IMR-90 (cell line): ENCODE results near the gene PMM2. TPM values are rescaled to one million over a fixed set of nuclear protein-coding genes. Genes with fewer than 3 reads are reported as not detected.
A peak's percentile ranks its signal among the peaks of the same experiment; 100 is the strongest.

Experiments used
- ATAC-seq: fragments of 200-7000 bp; cut with Tn5 transposase; 2 replicates; pipeline ENCODE4 v1.9.1; 2020; ENCODE audit warnings: low read depth, mild to moderate bottlenecking, moderate library complexity
- BruUV-seq: library from RNA; stranded (reverse); fragments of 400-500 nt; replicated peaks from 2 replicates; lab custom pipeline; 2021; lab: Mats Ljungman, UMichigan
- CTCF ChIA-PET: fragments of 300-600 bp; formaldehyde crosslinking; extraction: SDS; loops from one replicate; lab custom pipeline; 2021; ENCODE audit warnings: antibody characterized with exemption; lab: Yijun Ruan, JAX
- POLR2A ChIA-PET: fragments of 300-600 bp; sonication (Branson Sonifier 250); formaldehyde crosslinking; loops from one replicate; lab custom pipeline; 2022; ENCODE audit warnings: antibody characterized with exemption; ENCODE audit not compliant: unreplicated experiment; lab: Charles Lee
- DNase-seq: peaks from one replicate; pipeline ENCODE4 v3.0.0; 2013
- H2AFZ ChIP-seq: replicated peaks from 2 replicates; pipeline ENCODE3; 2013; ENCODE audit warnings: low read length, mild to moderate bottlenecking; ENCODE audit not compliant: poor library complexity
- H2AK5ac ChIP-seq: 2 replicates; pipeline ENCODE4 v1.6.1; 2013; ENCODE audit warnings: low read depth, low read length, inconsistent platforms
- H2AK9ac ChIP-seq: replicated peaks from 2 replicates; pipeline ENCODE3; 2013; ENCODE audit warnings: mild to moderate bottlenecking, low read depth, low read length, moderate library complexity; ENCODE audit not compliant: poor library complexity
- H2BK120ac ChIP-seq: 2 replicates; pipeline ENCODE4 v1.6.1; 2013; ENCODE audit warnings: low read depth, low read length, inconsistent platforms
- H2BK15ac ChIP-seq: 3 replicates; pipeline ENCODE4 v1.6.1; 2013; ENCODE audit warnings: low read depth, low read length, inconsistent platforms
- H2BK20ac ChIP-seq: 2 replicates; pipeline ENCODE4 v1.6.1; 2013; ENCODE audit warnings: low read depth, mild to moderate bottlenecking, inconsistent platforms, low read length, moderate library complexity
- H2BK5ac ChIP-seq: 2 replicates; pipeline ENCODE4 v1.6.1; 2013; ENCODE audit warnings: mild to moderate bottlenecking, low read depth, low read length, inconsistent platforms; ENCODE audit not compliant: poor library complexity, severe bottlenecking
- H3K14ac ChIP-seq: replicated peaks from 2 replicates; pipeline ENCODE4 v1.6.1; 2013; ENCODE audit warnings: low read depth, low read length, inconsistent platforms
- H3K18ac ChIP-seq: 2 replicates; pipeline ENCODE4 v1.6.1; 2013; ENCODE audit warnings: low read depth, low read length, control low read depth
- H3K23ac ChIP-seq: 2 replicates; pipeline ENCODE4 v1.6.1; 2013; ENCODE audit warnings: low read depth, low read length, inconsistent platforms
- H3K27ac ChIP-seq: 2 replicates; pipeline ENCODE4 v1.5.1; 2013; ENCODE audit warnings: mild to moderate bottlenecking, control low read depth, low read length; ENCODE audit not compliant: insufficient read depth
- H3K27me3 ChIP-seq: 2 replicates; pipeline ENCODE4 v1.6.1; 2013; ENCODE audit warnings: low read length; ENCODE audit not compliant: control insufficient read depth, insufficient read depth
- H3K36me3 ChIP-seq: 2 replicates; pipeline ENCODE4 v1.6.1; 2013; ENCODE audit warnings: low read length, mixed read lengths; ENCODE audit not compliant: control insufficient read depth, insufficient read depth
- H3K4ac ChIP-seq: 2 replicates; pipeline ENCODE4 v1.6.1; 2013; ENCODE audit warnings: low read depth, low read length, inconsistent platforms
- H3K4me1 ChIP-seq: 2 replicates; pipeline ENCODE4 v1.6.1; 2013; ENCODE audit warnings: low read length, mixed read lengths; ENCODE audit not compliant: control insufficient read depth, insufficient read depth
- H3K4me2 ChIP-seq: 2 replicates; pipeline ENCODE4 v1.6.1; 2013; ENCODE audit warnings: low read depth, mild to moderate bottlenecking, control low read depth, low read length, moderate library complexity
- H3K4me3 ChIP-seq: 2 replicates; pipeline ENCODE4 v1.5.1; 2013; ENCODE audit warnings: low read depth, mild to moderate bottlenecking, control low read depth, low read length, moderate library complexity; ENCODE audit not compliant: insufficient read depth
- H3K56ac ChIP-seq: 2 replicates; pipeline ENCODE4 v1.6.1; 2013; ENCODE audit warnings: low read length, inconsistent platforms; ENCODE audit not compliant: insufficient read depth; ENCODE audit errors: extremely low read depth
- H3K79me1 ChIP-seq, 2 experiments: 2 replicates each; pipeline ENCODE4 v1.6.1; 2013; ENCODE audit warnings: low read length in 2 of 2, inconsistent platforms in 1 of 2, low read depth in 1 of 2
- H3K9ac ChIP-seq: 2 replicates; pipeline ENCODE4 v1.6.1; 2013; ENCODE audit warnings: low read depth, low read length, control low read depth
- H3K9me1 ChIP-seq: 2 replicates; pipeline ENCODE4 v1.6.1; 2013; ENCODE audit warnings: low read length, inconsistent platforms; ENCODE audit not compliant: insufficient read depth
- H3K9me3 ChIP-seq: 2 replicates; pipeline ENCODE4 v1.6.1; 2013; ENCODE audit warnings: low read length; ENCODE audit not compliant: control insufficient read depth, insufficient read depth
- H4K20me1 ChIP-seq: 2 replicates; pipeline ENCODE4 v1.6.1; 2013; ENCODE audit warnings: low read length, inconsistent platforms; ENCODE audit not compliant: insufficient read depth
- H4K5ac ChIP-seq: 2 replicates; pipeline ENCODE4 v1.6.1; 2013; ENCODE audit warnings: mild to moderate bottlenecking, low read depth, low read length, control low read depth
- H4K8ac ChIP-seq, 2 experiments: 2 replicates each; pipeline ENCODE4 v1.6.1; 2013; ENCODE audit warnings: low read depth in 2 of 2, low read length in 2 of 2, control low read depth in 1 of 2, inconsistent platforms in 1 of 2
- H4K91ac ChIP-seq: 2 replicates; pipeline ENCODE4 v1.6.1; 2013; ENCODE audit warnings: low read depth, low read length, inconsistent platforms; ENCODE audit not compliant: insufficient read depth
- BHLHE40 ChIP-seq: fragments of 150-350 bp; IDR thresholded peaks from 2 replicates; pipeline ENCODE4 v1.6.1; 2016; ENCODE audit warnings: mild to moderate bottlenecking, low read depth, low read length
- CEBPB ChIP-seq: IDR thresholded peaks from 2 replicates; pipeline ENCODE4 v1.6.1; 2012; ENCODE audit warnings: low read depth, low read length, improper control_type of control experiment
- FOS ChIP-seq: fragments of 150-350 bp; IDR thresholded peaks from 2 replicates; pipeline ENCODE4 v1.6.1; 2016; ENCODE audit warnings: low read depth, low read length
- MXI1 ChIP-seq: IDR thresholded peaks from 2 replicates; pipeline ENCODE4 v1.6.1; 2012; ENCODE audit warnings: low read depth, mild to moderate bottlenecking, low read length, moderate library complexity, borderline replicate concordance
- WGBS, 2 experiments: methylation state at CpG; one replicate each; pipeline versions ENCODE4 v1.1.5 to v1.1.7; 2013; ENCODE audit warnings: missing lambda C conversion rate in 2 of 2; ENCODE audit not compliant: insufficient read length in 1 of 2; ENCODE audit errors: extremely low coverage in 2 of 2; 5-methylcytosine and 5-hydroxymethylcytosine counted together
- dilution Hi-C: fragments of 300-500 bp; cut with HindIII; formaldehyde crosslinking; loops from one replicate; pipeline ENCODE4 v1.14.3; 2018; ENCODE audit warnings: low sequenced_read_pairs; ENCODE audit not compliant: unreplicated experiment
- in situ Hi-C: fragments of 300-500 bp; cut with MboI; formaldehyde crosslinking; loops from 3 replicates; pipeline ENCODE4 v1.14.3; 2019; ENCODE audit warnings: low sequenced_read_pairs, inconsistent platforms, mixed read lengths
- intact Hi-C: fragments of 100-400 bp; cut with micrococcal nuclease; formaldehyde crosslinking; loops from 2 replicates; pipeline ENCODE4 v1.10.0; 2022
- polyA plus RNA-seq, 3 experiments: library from polyadenylated mRNA; depleted of rRNA; stranded (reverse); fragments of >200 nt; gene quantifications; 2 replicates each; pipeline ENCODE4 v1.2.3, GENCODE V29; 2012; ENCODE audit warnings: low replicate concordance in 1 of 3
- total RNA-seq: library from RNA; depleted of rRNA; stranded (reverse); fragments of >200 nt; gene quantifications from 2 replicates; pipeline ENCODE4 v1.2.3, GENCODE V29; 2012

The PMM2 gene
- total and polyA plus RNA-seq, 2 of the 4 experiments (the other 2 are of a cell fraction), result 25.8 to 38.9 TPM

DNA sequence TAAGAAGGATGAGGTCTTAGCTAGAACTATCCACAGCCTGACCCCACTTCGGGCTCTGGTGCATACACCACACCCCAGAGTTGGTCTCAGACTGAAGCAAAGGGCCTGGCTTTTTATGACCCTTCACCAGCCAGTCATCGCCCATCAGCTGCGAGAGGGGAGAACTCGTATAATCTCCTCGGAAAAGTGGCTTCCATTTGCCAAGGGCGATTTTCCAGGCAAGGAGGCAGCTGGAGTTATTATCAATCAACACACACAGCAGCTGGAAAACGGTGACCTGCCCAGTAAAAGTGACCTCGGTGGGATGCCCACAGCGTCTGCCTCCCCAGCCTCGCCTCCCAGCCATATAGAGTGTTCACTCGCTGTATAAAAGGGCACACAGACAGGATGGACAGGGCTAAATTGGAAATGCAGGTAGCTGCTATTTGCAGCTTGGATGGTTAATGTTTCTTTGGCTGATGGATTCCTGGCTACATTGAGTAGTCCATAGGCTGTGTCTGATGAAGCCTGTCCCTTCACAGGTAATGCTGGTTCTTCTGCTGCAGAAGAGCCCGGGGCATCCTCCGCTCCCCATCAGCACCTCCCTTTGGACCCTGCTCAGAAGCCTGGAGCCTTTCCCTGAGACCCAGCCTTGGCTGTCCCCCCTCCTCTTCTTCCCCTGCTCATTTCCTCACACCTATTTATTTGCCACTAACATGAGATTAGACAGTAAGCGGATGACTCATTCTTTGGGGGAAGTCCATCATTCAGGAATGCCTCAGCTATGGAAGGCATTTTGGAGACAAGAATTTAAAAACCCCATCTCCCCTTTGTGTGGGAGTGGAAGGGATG, 45.9 kb upstream of the PMM2 start:
- H3K9me3 ChIP-seq, result no peaks in the 10 kb centered on the region
- H3K9me1 ChIP-seq, result peaks cover 12% of the 10 kb centered on the region; the same call in 1 of the 2 replicates
- peak overlapping the region; percentile 30 for H2AK5ac ChIP-seq
- ATAC-seq (peak; percentile 88), DNase-seq (peak; percentile 78)
- no peaks in the 10 kb centered on the region for H3K27me3 ChIP-seq
- H2AK9ac ChIP-seq, result no peak overlapping the region
- TF ChIP-seq FOS, result peak; percentile 90; the same call in 1 of the 2 replicates
- 0 out of 2 replicates have a peak, but pooled peaks have one; percentile 30 for TF ChIP-seq BHLHE40
- no peak for TF ChIP-seq MXI1
- TF ChIP-seq CEBPB, result 0 out of 2 replicates have a peak, but pooled peaks have one; percentile 18
- dilution Hi-C loops, result no loop called here
- H4K5ac ChIP-seq, result no peak overlapping the region
- no peak overlapping the region for H2BK5ac ChIP-seq
- H2BK15ac ChIP-seq, result no peak overlapping the region
- 29% methylated on average over 1 of the region's 14 CpGs; no CpG with 5 or more reads in 1 of the 2 experiments for WGBS, 2 experiments
- no TSS peak for BruUV-seq
- H3K56ac ChIP-seq, result peak overlapping the region; percentile 30; the same call in 1 of the 2 replicates
- no peaks in the 10 kb centered on the region for H4K20me1 ChIP-seq
- H3K9ac ChIP-seq, result no peak overlapping the region
- in situ Hi-C loops, result no loop called here
- ChIA-PET POLR2A (interaction anchor here (0.6 kb wide), 2 partner anchors 42 to 71 kb away, joined by 5 to 11 read pairs; no protein-coding TSS in a partner anchor), CTCF (interaction anchor here (0.6 kb wide), 1 partner anchor 32 kb away, joined by 3 read pairs; no protein-coding TSS in a partner anchor)
- H4K8ac ChIP-seq, result no peak overlapping the region; a peak in 1 of 4 replicates
- H3K27ac ChIP-seq, result no peak overlapping the region
- H3K23ac ChIP-seq, result no peak overlapping the region
- H3K79me1 ChIP-seq, result no peaks in the 10 kb centered on the region
- peak overlapping the region; percentile 39 for H2BK20ac ChIP-seq
- intact Hi-C loops, result loop anchor here (1.0 kb wide), 1 partner anchor 73 kb away; no protein-coding TSS in a partner anchor
- no peak overlapping the region; the same call in 1 of the 2 replicates for H3K4me2 ChIP-seq
- no peaks in the 10 kb centered on the region; the same call in 1 of the 2 replicates for H3K36me3 ChIP-seq
- peak overlapping the region; percentile 35; the same call in 1 of the 2 replicates for H2BK120ac ChIP-seq
- no peak overlapping the region for H2AFZ ChIP-seq
- H4K91ac ChIP-seq, result no peak overlapping the region; the same call in 1 of the 2 replicates
- H3K14ac ChIP-seq, result no peak overlapping the region
- no peak overlapping the region for H3K4me3 ChIP-seq
- peaks cover 9% of the 10 kb centered on the region for H3K4me1 ChIP-seq
- no peak overlapping the region; the same call in 1 of the 2 replicates for H3K18ac ChIP-seq
- peak overlapping the region; percentile 21; the same call in 1 of the 2 replicates for H3K4ac ChIP-seq
